Gastrocnemius medialis (tissue), 4 donors: ENCODE data around the gene DPEP3. TPM values are rescaled to one million over a fixed set of nuclear protein-coding genes. Genes with fewer than 3 reads are reported as not detected.

ENCODE experiments used
- ATAC-seq, 2 donors: fragments of 150-250 bp; one replicate each; pipeline ENCODE4 v1.9.1; 2016
- DNase-seq, 2 donors: peaks; one replicate each; pipeline ENCODE4 v3.0.0-alpha.2; 2019
- H3K27ac ChIP-seq, 4 donors: fragments of 200-600 bp; sonication (generic); 1 replicate in 1 of 4; 2 replicates in 3 of 4; pipeline ENCODE4 v1.5.1; 2016 to 2018; ENCODE audit warnings: mild to moderate bottlenecking in 2 of 4, moderate library complexity in 1 of 4
- H3K27me3 ChIP-seq, 3 donors: fragments of 200-600 bp; sonication (generic) in 2 of 3; 1 replicate in 1 of 3; 2 replicates in 2 of 3; pipeline versions ENCODE4 v1.5.1 to v1.6.0; 2016 to 2019; ENCODE audit warnings: mild to moderate bottlenecking in 1 of 3, moderate library complexity in 1 of 3
- H3K36me3 ChIP-seq, 2 donors: fragments of 200-600 bp; sonication (generic) in 1 of 2; one replicate each; pipeline ENCODE4 v1.5.1; 2017 to 2018
- H3K4me1 ChIP-seq, 2 donors: fragments of 200-600 bp; sonication (generic) in 1 of 2; one replicate each; pipeline ENCODE4 v1.5.1; 2016 to 2017; ENCODE audit warnings: mild to moderate bottlenecking in 2 of 2
- H3K4me3 ChIP-seq, 4 donors: fragments of 200-600 bp; sonication (generic) in 3 of 4; 1 replicate in 1 of 4; 2 replicates in 3 of 4; pipeline ENCODE4 v1.5.1; 2016 to 2019; ENCODE audit warnings: mild to moderate bottlenecking in 2 of 4
- H3K9me3 ChIP-seq, 3 donors: fragments of 200-600 bp; sonication (generic) in 2 of 3; 1 replicate in 1 of 3; 2 replicates in 2 of 3; pipeline ENCODE4 v1.5.1; 2016 to 2019
- CTCF ChIP-seq, 5 experiments: fragments of 450-650 bp in 3 of 5; fragments of 200-600 bp in 2 of 5; sonication (generic) in 2 of 5; IDR thresholded peaks in 4 of 5; conservative IDR thresholded peaks in 1 of 5; 1 replicate in 4 of 5; 2 replicates in 1 of 5; pipeline ENCODE4 v1.5.1; 2016 to 2019; ENCODE audit warnings: antibody characterized with exemption in 5 of 5, mild to moderate bottlenecking in 3 of 5, moderate library complexity in 3 of 5
- POLR2A ChIP-seq, 2 donors: fragments of 450-650 bp; IDR thresholded peaks; one replicate each; pipeline ENCODE4 v1.6.1; 2017; ENCODE audit warnings: antibody characterized with exemption in 2 of 2, mild to moderate bottlenecking in 2 of 2, moderate library complexity in 2 of 2
- in situ Hi-C, 4 donors: fragments of 200-750 bp; cut with MboI; loops; one replicate each; pipeline versions ENCODE4 v1.15.0 to v1.8.0; 2017; ENCODE audit warnings: low sequenced_read_pairs in 4 of 4
- intact Hi-C: fragments of 100-400 bp; cut with DNase I; formaldehyde crosslinking; loops from one replicate; pipeline ENCODE4 v1.15.1; 2023; ENCODE audit warnings: low total_unique reads
- total RNA-seq, 4 donors: library from RNA; depleted of rRNA; stranded (reverse); fragments of >200 nt; gene quantifications; one replicate each; pipeline versions ENCODE4 v1.1.0 to v1.2.3, GENCODE V29; 2016

Gene DPEP3
- total RNA-seq, 4 donors from 2014 or later = not detected

GRCh38 chr16:67989322-67990017, 9.2 kb upstream of the DPEP3 start:
- DNase-seq = peak; percentile 59 to 77
- in situ Hi-C loops = loop anchor here in 2 of 4 donors (5.0 to 10.0 kb wide), 2 partner anchors 55 to 58 kb away; no protein-coding TSS in a partner anchor
- intact Hi-C loops = loop anchor here (2.0 kb wide), 1 partner anchor 55 kb away; no protein-coding TSS in a partner anchor
- Histone ChIP-seq H3K27ac (peak overlapping the region; percentile 83 to 93 (median 92)), H3K4me3 (no peak overlapping the region), H3K4me1 (peaks cover 56 to 72% of the 10 kb centered on the region in 2 donors), H3K9me3 (no peaks in the 10 kb centered on the region), H3K27me3 (no peaks in the 10 kb centered on the region), H3K36me3 (no peaks in the 10 kb centered on the region)
- ATAC-seq = peak; percentile 63 to 75
- TF ChIP-seq POLR2A (IDR thresholded peaks at IDR 0.05) (no peak), CTCF (IDR thresholded peaks at IDR 0.05 in 4 of 5, conservative IDR thresholded peaks at IDR 0.05 in 1 of 5) (no peak)

DNA sequence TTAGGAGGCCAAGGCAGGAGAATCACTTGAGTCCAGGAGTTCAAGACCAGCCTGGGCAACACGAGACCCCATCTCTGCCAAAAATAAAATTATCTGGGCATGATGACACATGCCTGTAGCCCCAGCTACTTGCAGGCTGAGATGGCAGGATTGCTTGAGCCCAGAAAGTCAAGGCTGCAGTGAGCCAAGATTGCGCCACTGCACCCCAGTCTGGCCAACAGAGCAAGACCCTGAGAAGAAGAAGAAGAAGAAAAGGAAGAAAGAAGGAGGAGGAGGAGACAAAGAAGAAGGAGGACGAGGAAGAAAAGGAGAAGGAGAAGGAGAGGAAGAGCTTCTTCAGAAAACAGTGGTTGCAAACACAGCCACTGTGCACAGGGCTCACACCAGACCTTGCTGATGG, 8.4 kb upstream of the DPEP3 start:
- H3K27ac ChIP-seq = peak overlapping the region; percentile 83 to 93 (median 92)
- intact Hi-C loops (loop anchor here (2.0 kb wide), 1 partner anchor 54 kb away; no protein-coding TSS in a partner anchor), in situ Hi-C loops (no loop called here)
- TF ChIP-seq CTCF (IDR thresholded peaks at IDR 0.05 in 4 of 5, conservative IDR thresholded peaks at IDR 0.05 in 1 of 5) = no peak
- TF ChIP-seq POLR2A (IDR thresholded peaks at IDR 0.05) = no peak
- H3K4me3 ChIP-seq = no peak overlapping the region
- H3K27me3 ChIP-seq = no peaks in the 10 kb centered on the region
- DNase-seq = no peak
- H3K36me3 ChIP-seq = no peaks in the 10 kb centered on the region
- H3K4me1 ChIP-seq = peaks cover 64 to 75% of the 10 kb centered on the region in 2 donors
- H3K9me3 ChIP-seq = no peaks in the 10 kb centered on the region
- no peak for ATAC-seq

DNA sequence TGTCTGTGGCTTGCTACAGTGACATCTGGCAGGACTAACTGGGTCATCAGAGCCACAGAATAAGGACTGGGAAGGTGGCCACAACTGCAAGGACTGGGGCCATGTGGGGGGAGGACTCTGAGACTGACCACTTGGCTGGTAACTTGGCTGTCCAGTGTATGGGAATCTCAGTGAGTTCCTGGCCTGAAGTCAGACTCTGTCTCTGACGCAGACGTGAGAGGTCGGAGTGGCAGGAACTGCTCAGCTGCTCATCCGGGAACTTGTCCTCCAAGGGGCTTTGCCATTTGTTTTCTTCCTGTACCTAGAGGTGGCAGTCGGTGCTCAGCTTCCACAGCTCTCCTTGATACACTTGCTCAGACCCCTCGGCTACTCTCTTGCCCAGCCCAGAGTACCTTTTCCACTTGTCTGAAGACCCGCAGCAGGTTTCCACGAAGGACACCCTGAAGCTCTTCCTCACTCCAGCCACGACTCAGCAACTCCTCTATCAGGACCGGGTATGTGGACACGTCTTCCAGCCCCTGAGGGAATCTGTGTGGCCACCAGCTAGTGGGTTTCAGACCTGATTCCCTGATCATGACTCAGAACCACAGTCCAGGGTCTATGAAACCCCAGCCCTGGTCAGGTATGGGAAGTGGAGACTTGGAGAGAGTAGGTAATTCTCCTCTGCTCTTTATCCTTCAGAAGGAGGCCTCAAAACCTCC, 7.3 kb upstream of the DPEP3 start:
- Histone ChIP-seq H3K36me3 (no peaks in the 10 kb centered on the region), H3K4me1 (peaks cover 64 to 65% of the 10 kb centered on the region in 2 donors), H3K27me3 (no peaks in the 10 kb centered on the region), H3K27ac (peak overlapping the region; percentile 83 to 93 (median 92)), H3K4me3 (peak overlapping the region; percentile 10 to 49 (median 42)), H3K9me3 (no peaks in the 10 kb centered on the region)
- in situ Hi-C loops = no loop called here
- peak; percentile 65 to 83 for DNase-seq
- peak; percentile 53 to 62 for TF ChIP-seq POLR2A (IDR thresholded peaks at IDR 0.05)
- TF ChIP-seq CTCF (IDR thresholded peaks at IDR 0.05 in 4 of 5, conservative IDR thresholded peaks at IDR 0.05 in 1 of 5) = no peak
- intact Hi-C loops = loop anchor here (1.0 to 2.0 kb wide), 3 partner anchors 21 to 94 kb away; partner anchors contain the start of gene PSKH1
- ATAC-seq = peak; percentile 78 to 80

DNA sequence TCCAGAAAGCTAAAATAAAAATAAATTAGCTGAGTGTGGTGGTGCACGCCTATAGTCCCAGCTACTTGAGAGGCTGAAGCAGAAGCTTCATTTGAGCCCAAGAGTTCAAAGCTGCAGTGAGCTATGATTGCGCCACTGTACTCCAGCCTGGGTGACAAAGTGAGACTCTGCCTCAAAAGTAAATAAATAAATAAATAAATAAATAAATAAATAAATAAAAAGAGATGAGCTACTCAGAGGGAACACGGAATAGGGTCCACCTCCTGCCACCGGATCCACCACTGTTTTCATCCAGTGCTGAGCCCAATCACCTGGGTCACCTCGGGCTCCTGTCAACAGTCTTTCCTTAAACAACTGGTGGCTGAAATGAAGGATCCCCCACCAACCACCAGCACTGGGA, 6.7 kb upstream of the DPEP3 start:
- Histone ChIP-seq H3K4me1 (peaks cover 64 to 65% of the 10 kb centered on the region in 2 donors), H3K27ac (peak overlapping the region; percentile 83 to 93 (median 92)), H3K36me3 (no peaks in the 10 kb centered on the region), H3K4me3 (no peak overlapping the region), H3K9me3 (no peaks in the 10 kb centered on the region), H3K27me3 (no peaks in the 10 kb centered on the region)
- intact Hi-C loops (loop anchor here (1.0 to 2.0 kb wide), 2 partner anchors 20 to 94 kb away; partner anchors contain the start of gene PSKH1), in situ Hi-C loops (no loop called here)
- ATAC-seq (peak in 1 of 2 donors; percentile 3), DNase-seq (no peak)
- TF ChIP-seq POLR2A (IDR thresholded peaks at IDR 0.05) (no peak), CTCF (IDR thresholded peaks at IDR 0.05 in 4 of 5, conservative IDR thresholded peaks at IDR 0.05 in 1 of 5) (no peak)
